Subcutaneous adipose tissue (tissue), 4 donors: ENCODE data around the gene KLF13. TPM values are rescaled to one million over a fixed set of nuclear protein-coding genes. Genes with fewer than 3 reads are reported as not detected.

ENCODE experiments used
- total RNA-seq, 4 donors: library from RNA; depleted of rRNA; stranded (reverse); fragments of >200 nt; gene quantifications; one replicate each; pipeline ENCODE4 v1.1.0, GENCODE V29; 2016
- TF ChIP-seq, protein P1 (sequence below): fragments of 450-650 bp; IDR thresholded peaks from one replicate; pipeline ENCODE4 v1.5.1; 2016; ENCODE audit warnings: low read depth, mild to moderate bottlenecking, control low read depth, antibody characterized with exemption, moderate library complexity

The KLF13 gene
- total RNA-seq, 4 donors from 2014 or later = 35.2 to 99.0 (median 56.1) TPM

DNA sequence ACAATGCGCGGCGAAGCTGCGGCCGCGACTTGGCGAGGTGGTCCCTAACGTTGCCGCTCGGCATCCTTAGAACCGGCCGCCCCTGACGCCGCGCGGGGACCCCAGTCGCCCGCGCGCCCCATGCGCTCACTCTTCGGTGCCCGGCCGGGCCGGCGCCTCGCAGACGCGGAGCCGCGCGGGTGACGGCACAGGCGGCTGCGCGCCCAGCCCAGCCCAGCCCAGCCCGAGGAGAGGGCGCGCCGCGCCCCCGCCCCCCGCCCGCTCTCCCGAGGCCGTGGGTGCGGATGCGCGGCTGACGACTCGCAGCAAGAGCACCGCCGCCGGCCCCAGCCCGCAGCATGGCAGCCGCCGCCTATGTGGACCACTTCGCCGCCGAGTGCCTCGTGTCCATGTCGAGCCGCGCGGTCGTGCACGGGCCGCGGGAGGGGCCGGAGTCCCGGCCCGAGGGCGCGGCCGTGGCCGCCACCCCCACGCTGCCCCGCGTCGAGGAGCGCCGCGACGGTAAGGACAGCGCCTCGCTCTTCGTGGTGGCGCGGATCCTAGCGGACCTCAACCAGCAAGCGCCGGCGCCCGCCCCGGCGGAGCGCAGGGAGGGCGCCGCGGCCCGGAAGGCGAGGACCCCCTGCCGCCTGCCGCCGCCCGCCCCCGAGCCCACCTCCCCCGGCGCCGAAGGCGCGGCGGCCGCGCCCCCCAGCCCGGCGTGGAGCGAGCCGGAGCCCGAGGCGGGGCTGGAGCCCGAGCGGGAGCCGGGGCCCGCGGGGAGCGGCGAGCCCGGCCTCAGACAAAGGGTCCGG is 437 bp downstream of the KLF13 start:
- TF ChIP-seq, protein P1, sequence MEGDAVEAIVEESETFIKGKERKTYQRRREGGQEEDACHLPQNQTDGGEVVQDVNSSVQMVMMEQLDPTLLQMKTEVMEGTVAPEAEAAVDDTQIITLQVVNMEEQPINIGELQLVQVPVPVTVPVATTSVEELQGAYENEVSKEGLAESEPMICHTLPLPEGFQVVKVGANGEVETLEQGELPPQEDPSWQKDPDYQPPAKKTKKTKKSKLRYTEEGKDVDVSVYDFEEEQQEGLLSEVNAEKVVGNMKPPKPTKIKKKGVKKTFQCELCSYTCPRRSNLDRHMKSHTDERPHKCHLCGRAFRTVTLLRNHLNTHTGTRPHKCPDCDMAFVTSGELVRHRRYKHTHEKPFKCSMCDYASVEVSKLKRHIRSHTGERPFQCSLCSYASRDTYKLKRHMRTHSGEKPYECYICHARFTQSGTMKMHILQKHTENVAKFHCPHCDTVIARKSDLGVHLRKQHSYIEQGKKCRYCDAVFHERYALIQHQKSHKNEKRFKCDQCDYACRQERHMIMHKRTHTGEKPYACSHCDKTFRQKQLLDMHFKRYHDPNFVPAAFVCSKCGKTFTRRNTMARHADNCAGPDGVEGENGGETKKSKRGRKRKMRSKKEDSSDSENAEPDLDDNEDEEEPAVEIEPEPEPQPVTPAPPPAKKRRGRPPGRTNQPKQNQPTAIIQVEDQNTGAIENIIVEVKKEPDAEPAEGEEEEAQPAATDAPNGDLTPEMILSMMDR = no peak

DNA sequence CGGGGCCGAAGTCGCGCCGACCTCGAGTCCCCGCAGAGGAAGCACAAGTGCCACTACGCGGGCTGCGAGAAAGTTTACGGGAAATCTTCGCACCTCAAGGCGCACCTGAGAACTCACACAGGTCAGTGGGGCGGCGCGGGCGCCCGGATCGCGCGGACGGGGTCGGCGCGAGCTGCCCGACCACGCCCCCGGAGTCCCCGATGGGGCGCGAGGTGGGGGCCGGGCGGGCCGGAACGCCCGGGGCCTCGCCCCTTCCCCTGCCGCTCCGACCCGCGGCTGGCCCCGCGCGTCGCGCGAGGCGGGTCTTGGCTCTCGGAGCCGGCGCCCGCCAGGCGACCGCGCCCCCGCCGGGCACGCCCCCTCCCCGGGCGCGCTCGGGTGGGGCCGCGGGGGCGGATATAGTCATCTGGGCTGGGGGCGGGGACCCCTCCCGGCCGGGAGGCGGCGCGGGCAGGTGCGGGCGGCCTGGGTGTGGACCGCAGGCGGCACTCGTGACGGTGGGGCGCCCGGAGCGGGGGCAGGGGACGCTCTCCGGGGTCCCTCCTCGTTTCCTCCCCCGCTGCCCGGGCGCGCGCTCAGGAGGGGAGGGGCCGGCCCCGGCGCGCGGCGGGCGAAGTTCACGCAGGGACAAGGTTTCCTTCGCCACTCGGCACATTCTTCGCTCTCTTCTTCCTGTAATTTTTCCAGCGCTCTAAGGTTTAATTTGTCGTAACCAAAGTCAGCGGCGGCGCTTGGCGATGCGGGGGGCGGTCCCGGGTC is 1.2 kb downstream of the KLF13 start:
- TF ChIP-seq, protein P1 = no peak

DNA sequence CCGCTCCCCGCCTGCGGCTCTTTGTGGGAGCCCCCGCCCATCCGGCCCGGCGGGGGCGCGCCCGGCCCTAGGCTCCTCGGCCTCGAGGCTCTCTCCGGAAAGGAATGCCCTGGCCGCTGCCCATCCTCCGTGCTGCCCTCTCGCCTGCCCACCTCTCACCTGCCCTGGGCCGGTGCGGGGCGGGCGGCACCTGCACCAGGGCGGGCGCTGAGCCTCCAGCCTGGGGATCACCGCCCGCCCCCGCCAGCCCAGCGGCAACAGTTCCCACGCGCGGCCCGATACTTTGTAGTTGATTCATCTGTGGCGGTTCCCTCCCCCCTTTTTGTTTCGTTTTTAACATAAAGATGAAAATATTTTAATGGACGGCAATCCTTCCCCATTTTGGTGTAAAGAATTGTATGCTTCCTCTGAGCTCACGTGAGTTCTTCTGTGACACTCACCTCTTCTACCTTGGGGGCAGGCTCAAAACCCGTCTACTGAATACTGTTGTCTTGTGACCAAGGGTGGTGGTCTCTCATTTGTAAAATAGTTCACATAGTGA is 1.9 kb downstream of the KLF13 start:
- TF ChIP-seq, protein P1 = no peak

DNA sequence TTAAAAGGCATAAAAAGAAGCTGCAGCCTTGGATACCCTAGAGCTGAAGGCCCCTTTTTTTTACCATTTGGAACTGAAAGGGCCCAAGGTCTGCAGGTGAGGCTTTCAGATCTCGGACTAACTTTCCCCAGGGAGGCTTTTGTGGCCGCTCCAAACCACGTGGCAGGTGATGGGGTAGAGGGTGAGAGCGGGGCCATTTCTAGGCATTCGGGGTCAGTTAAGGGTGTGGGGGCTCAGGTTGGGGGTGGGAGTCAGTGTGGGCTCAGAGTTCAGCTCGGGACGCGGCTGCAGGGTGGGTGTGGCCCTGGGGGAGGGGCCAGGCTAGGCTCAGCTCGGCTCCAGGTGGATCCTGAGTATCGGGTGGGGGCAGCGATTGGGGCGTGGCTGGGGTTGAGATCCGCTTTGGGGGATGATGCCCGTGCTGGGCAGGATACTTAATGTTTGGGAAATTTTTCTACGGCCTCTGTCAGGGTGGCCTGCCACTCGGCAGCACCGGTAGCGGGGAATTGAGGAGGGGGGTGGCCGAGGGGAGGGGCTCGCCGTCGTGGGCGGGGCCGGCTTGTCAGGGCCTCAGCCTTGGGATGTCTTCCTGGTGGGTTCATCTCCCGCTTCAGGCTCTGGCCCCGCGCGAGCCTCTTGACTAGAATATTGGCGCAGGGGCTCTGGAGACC is 2.5 kb downstream of the KLF13 start:
- TF ChIP-seq, protein P1 = no peak

DNA sequence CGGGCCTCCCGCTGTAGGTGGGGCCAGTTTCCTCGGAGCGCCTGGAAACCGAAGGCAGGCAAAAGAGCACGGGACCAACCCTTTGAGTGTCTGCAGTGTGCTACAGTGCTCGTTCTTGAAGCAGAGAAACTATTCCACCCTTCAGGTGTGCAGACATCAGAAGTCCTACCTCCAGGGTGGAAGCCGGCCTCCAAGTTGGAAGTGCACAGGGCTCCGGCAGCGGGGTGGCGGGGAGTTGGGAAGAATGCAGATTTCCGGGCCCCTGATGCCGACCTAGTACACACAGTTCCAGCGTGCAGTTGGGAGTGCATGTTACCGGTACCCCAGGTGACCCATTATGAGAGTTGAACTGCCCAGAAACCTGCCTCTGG is 3.0 kb downstream of the KLF13 start:
- TF ChIP-seq, protein P1 = no peak

DNA sequence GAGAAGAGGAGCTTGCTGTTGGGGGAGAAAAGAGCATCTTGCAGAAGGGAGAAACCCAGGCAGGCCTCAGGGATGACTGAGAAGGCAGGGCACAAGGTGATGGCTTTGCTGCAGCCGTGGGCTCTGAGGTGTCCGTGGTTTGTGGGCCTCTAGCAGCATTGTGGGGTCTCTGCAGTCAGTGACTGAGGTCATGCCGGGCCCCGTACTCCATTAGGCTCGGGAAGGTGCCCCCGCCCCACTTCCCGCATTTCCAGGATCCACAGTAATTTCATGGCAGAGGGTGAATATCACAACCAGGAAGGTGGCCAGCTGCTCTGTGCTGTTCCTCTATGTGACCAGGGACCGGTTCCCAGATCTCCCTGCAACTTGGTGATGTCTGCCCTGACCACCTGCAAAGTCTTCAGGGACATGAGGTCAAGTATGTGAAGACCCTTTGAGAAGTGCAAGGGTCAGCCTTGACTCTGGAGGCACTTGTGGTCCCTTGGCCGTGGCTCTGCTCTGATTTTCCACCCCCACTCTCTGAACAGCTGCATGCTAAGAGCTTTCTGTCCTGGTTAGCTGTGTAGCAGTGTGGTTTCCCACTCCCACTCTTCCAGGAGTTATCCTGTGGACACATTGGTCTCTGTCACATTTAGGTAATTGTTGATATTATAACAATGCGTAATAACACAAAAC is 3.6 kb downstream of the KLF13 start:
- TF ChIP-seq, protein P1 = no peak
